Activated CD4-positive, alpha-beta T cell treated with anti-CD3 and anti-CD28 coated beads for 36 hours (primary cell): ENCODE results near the gene COQ8B. TPM values are rescaled to one million over a fixed set of nuclear protein-coding genes. Genes with fewer than 3 reads are reported as not detected.

Experiments used
- ATAC-seq: fragments of 200-7000 bp; cut with Tn5 transposase; one replicate; pipeline ENCODE4 v1.10.0; 2021; ENCODE audit warnings: mild to moderate bottlenecking, moderate library complexity
- CTCF ChIA-PET: fragments of 350-600 bp; sonication (Branson Sonifier 250); formaldehyde crosslinking; loops from one replicate; lab custom pipeline; 2021; ENCODE audit warnings: antibody characterized with exemption; lab: Charles Lee
- POLR2A ChIA-PET: fragments of 350-600 bp; sonication (Branson Sonifier 250); formaldehyde crosslinking; loops from one replicate; lab custom pipeline; 2021; ENCODE audit warnings: antibody characterized with exemption, inconsistent platforms; lab: Charles Lee
- DNase-seq: peaks from one replicate; pipeline ENCODE4 v3.0.0-alpha.2; 2020
- H3K27ac Mint-ChIP-seq: one replicate; pipeline ENCODE4 v1.8.0; 2021; ENCODE audit warnings: mixed read lengths
- H3K27me3 Mint-ChIP-seq: one replicate; pipeline ENCODE4 v1.8.0; 2021; ENCODE audit warnings: mixed read lengths
- H3K36me3 Mint-ChIP-seq: one replicate; pipeline ENCODE4 v1.8.0; 2021; ENCODE audit warnings: low read depth, mixed read lengths
- H3K4me1 Mint-ChIP-seq: one replicate; pipeline ENCODE4 v1.8.0; 2021; ENCODE audit warnings: mixed read lengths
- H3K4me3 Mint-ChIP-seq: one replicate; pipeline ENCODE4 v1.8.0; 2021; ENCODE audit warnings: mild to moderate bottlenecking, moderate library complexity, mixed read lengths
- H3K9me3 Mint-ChIP-seq: one replicate; pipeline ENCODE4 v1.8.0; 2021; ENCODE audit warnings: low read depth, mixed read lengths
- intact Hi-C, 2 experiments: fragments of 100-400 bp; cut with DNase I in 1 of 2; cut with micrococcal nuclease in 1 of 2; formaldehyde crosslinking; loops; one replicate each; pipeline versions ENCODE4 v1.14.2 to v1.15.1; 2022 to 2024; cut with DNase I, micrococcal nuclease
- total RNA-seq, 2 experiments: library from RNA; stranded (reverse); gene quantifications; one replicate each; pipeline ENCODE4 v1.2.3, GENCODE V29; 2021

The COQ8B gene
- total RNA-seq, 2 experiments from 2014 or later = 21.2 to 29.9 TPM

GRCh38 chr19:40754611-40755247, 38.0 kb upstream of the COQ8B start:
- Mint-ChIP-seq H3K27ac (peak overlapping the region; percentile 97), H3K4me1 (peaks cover 52% of the 10 kb centered on the region), H3K27me3 (no peaks in the 10 kb centered on the region), H3K9me3 (no peaks in the 10 kb centered on the region), H3K4me3 (peak overlapping the region; percentile 78), H3K36me3 (peaks cover 69% of the 10 kb centered on the region)
- intact Hi-C loops = loop anchor here in 1 of 2 experiments (1.0 kb wide), 3 partner anchors 23 to 91 kb away; no protein-coding TSS in a partner anchor
- DNase-seq (peak; percentile 86), ATAC-seq (peak; percentile 8)
- CTCF ChIA-PET = interaction anchor here (0.6 to 4.5 kb wide), 9 partner anchors 10 to 244 kb away, joined by 3 to 24 read pairs (median 4); partner anchors contain the start of gene RAB4B
- POLR2A ChIA-PET = interaction anchor here (0.7 to 1.8 kb wide), 4 partner anchors 9 to 333 kb away, joined by 3 to 13 read pairs (median 4); partner anchors contain the start of gene RAB4B

- H3K4me1 Mint-ChIP-seq = peaks cover 55% of the 10 kb centered on the region
- peak overlapping the region; percentile 81 for H3K4me3 Mint-ChIP-seq
- no peaks in the 10 kb centered on the region for H3K9me3 Mint-ChIP-seq
- ATAC-seq (no peak), DNase-seq (peak; percentile 60)
- no peaks in the 10 kb centered on the region for H3K27me3 Mint-ChIP-seq
- peak overlapping the region; percentile 99 for H3K27ac Mint-ChIP-seq
- peaks cover 54% of the 10 kb centered on the region for H3K36me3 Mint-ChIP-seq
- intact Hi-C loops = no loop called here
- ChIA-PET POLR2A (interaction anchor here (0.6 to 3.7 kb wide), 8 partner anchors 19 to 600 kb away, joined by 3 to 46 read pairs (median 5); partner anchors contain the start of genes COQ8B, EGLN2 and RAB4B), CTCF (interaction anchor here (0.7 to 4.5 kb wide), 6 partner anchors 18 to 67 kb away, joined by 3 to 24 read pairs (median 4); partner anchors contain the start of gene RAB4B)
These were observed 35.6 kb upstream of the COQ8B start for GRCh38 chr19:40752257-40752781.

GRCh38 chr19:40750874-40751537, 34.3 kb upstream of the COQ8B start, which contains the start of gene SNRPA:
Gene SNRPA (plus strand): TSS chr19:40751203. CDS start chr19:40751409, 206 bp downstream.
- no peaks in the 10 kb centered on the region for H3K27me3 Mint-ChIP-seq
- intact Hi-C loops = loop anchor here (1.0 to 2.0 kb wide), 20 partner anchors 26 to 646 kb away; partner anchors contain the start of genes COQ8B (in 2 of the 2), NUMBL (in 2 of the 2), RAB4B (in 2 of the 2) and AKT2 (in 1 of the 2)
- POLR2A ChIA-PET = interaction anchor here (0.7 to 3.7 kb wide), 10 partner anchors 16 to 578 kb away, joined by 3 to 46 read pairs (median 4); partner anchors contain the start of genes COQ8B, EGLN2, ITPKC and RAB4B
- peak within 1 kb of the TSS; percentile 99 for H3K27ac Mint-ChIP-seq
- CTCF ChIA-PET = interaction anchor here (0.6 to 1.6 kb wide), 15 partner anchors 9 to 558 kb away, joined by 3 to 17 read pairs (median 4); partner anchors contain the start of genes COQ8B, EGLN2, ITPKC and RAB4B
- peaks cover 43% of the 10 kb centered on the region for H3K36me3 Mint-ChIP-seq
- H3K9me3 Mint-ChIP-seq = no peaks in the 10 kb centered on the region
- H3K4me3 Mint-ChIP-seq = peak within 1 kb of the TSS; percentile 81
- H3K4me1 Mint-ChIP-seq = peaks cover 42% of the 10 kb centered on the region
- DNase-seq (peak; percentile 98), ATAC-seq (peak; percentile 70)

- intact Hi-C loops = loop anchor here (1.0 to 2.0 kb wide), 18 partner anchors 25 to 647 kb away; partner anchors contain the start of genes COQ8B (in 2 of the 2), NUMBL (in 2 of the 2), AKT2 (in 1 of the 2) and B9D2 (in 1 of the 2)
- Mint-ChIP-seq H3K4me3 (peak within 1 kb of the TSS; percentile 81), H3K27ac (peak within 1 kb of the TSS; percentile 99), H3K4me1 (peaks cover 34% of the 10 kb centered on the region), H3K9me3 (no peaks in the 10 kb centered on the region), H3K36me3 (peaks cover 35% of the 10 kb centered on the region), H3K27me3 (no peaks in the 10 kb centered on the region)
- ChIA-PET CTCF (interaction anchor here (0.6 to 1.6 kb wide), 13 partner anchors 8 to 559 kb away, joined by 3 to 17 read pairs (median 4); partner anchors contain the start of genes COQ8B, EGLN2, ITPKC and RAB4B), POLR2A (interaction anchor here (0.5 to 3.7 kb wide), 11 partner anchors 17 to 578 kb away, joined by 3 to 46 read pairs (median 4); partner anchors contain the start of genes COQ8B, EGLN2, ITPKC and RAB4B)
- ATAC-seq = peak; percentile 90
- peak; percentile 100 for DNase-seq
These were observed 33.6 kb upstream of the COQ8B start, which contains the start of gene ACTMAP for GRCh38 chr19:40750058-40750873. Gene ACTMAP (minus strand): TSS chr19:40750477. CDS start chr19:40749803, 674 bp downstream.

- POLR2A ChIA-PET = no interaction called here
- Mint-ChIP-seq H3K9me3 (no peaks in the 10 kb centered on the region), H3K4me3 (no peak overlapping the region), H3K36me3 (peaks cover 19% of the 10 kb centered on the region), H3K4me1 (peaks cover 17% of the 10 kb centered on the region), H3K27me3 (no peaks in the 10 kb centered on the region), H3K27ac (no peak overlapping the region)
- ATAC-seq = no peak
- intact Hi-C loops = no loop called here
- DNase-seq = no peak
- CTCF ChIA-PET = interaction anchor here (1.0 to 1.3 kb wide), 3 partner anchors 37 to 60 kb away, joined by 3 read pairs; no protein-coding TSS in a partner anchor
These were observed 30.9 kb upstream of the COQ8B start for GRCh38 chr19:40747536-40747935.

- Mint-ChIP-seq H3K36me3 (peaks cover 4% of the 10 kb centered on the region), H3K4me3 (no peak overlapping the region), H3K4me1 (peaks cover 16% of the 10 kb centered on the region), H3K9me3 (no peaks in the 10 kb centered on the region), H3K27ac (no peak overlapping the region), H3K27me3 (no peaks in the 10 kb centered on the region)
- ATAC-seq = no peak
- intact Hi-C loops = no loop called here
- POLR2A ChIA-PET = no interaction called here
- CTCF ChIA-PET = interaction anchor here (0.7 to 0.8 kb wide), 2 partner anchors 23 to 92 kb away, joined by 3 to 4 read pairs; no protein-coding TSS in a partner anchor
- no peak for DNase-seq
These were observed 28.7 kb upstream of the COQ8B start for GRCh38 chr19:40745402-40745780.

- Mint-ChIP-seq H3K27me3 (no peaks in the 10 kb centered on the region), H3K4me1 (peaks cover 10% of the 10 kb centered on the region), H3K36me3 (no peaks in the 10 kb centered on the region), H3K27ac (no peak overlapping the region), H3K4me3 (no peak overlapping the region), H3K9me3 (no peaks in the 10 kb centered on the region)
- ATAC-seq (peak; percentile 71), DNase-seq (peak; percentile 63)
- ChIA-PET CTCF (interaction anchor here (0.7 to 1.7 kb wide), 4 partner anchors 10 to 92 kb away, joined by 3 to 5 read pairs (median 4); no protein-coding TSS in a partner anchor), POLR2A (no interaction called here)
- intact Hi-C loops = loop anchor here in 1 of 2 experiments (1.0 kb wide), 1 partner anchor 75 kb away; no protein-coding TSS in a partner anchor
These were observed 28.1 kb upstream of the COQ8B start for GRCh38 chr19:40744554-40745401.

GRCh38 chr19:40743926-40744325, 27.2 kb upstream of the COQ8B start:
- intact Hi-C loops = loop anchor here in 1 of 2 experiments (1.0 kb wide), 1 partner anchor 75 kb away; no protein-coding TSS in a partner anchor
- Mint-ChIP-seq H3K9me3 (no peaks in the 10 kb centered on the region), H3K27ac (no peak overlapping the region), H3K4me3 (no peak overlapping the region), H3K36me3 (peaks cover under 1% of the 10 kb centered on the region), H3K27me3 (no peaks in the 10 kb centered on the region), H3K4me1 (peaks cover 3% of the 10 kb centered on the region)
- ChIA-PET POLR2A (no interaction called here), CTCF (interaction anchor here (0.7 to 1.7 kb wide), 4 partner anchors 11 to 409 kb away, joined by 3 to 5 read pairs (median 4); no protein-coding TSS in a partner anchor)
- no peak for DNase-seq
- ATAC-seq = no peak

- peaks cover 4% of the 10 kb centered on the region for H3K36me3 Mint-ChIP-seq
- ChIA-PET POLR2A (interaction anchor here (0.6 kb wide), 1 partner anchor 78 kb away, joined by 4 read pairs; no protein-coding TSS in a partner anchor), CTCF (interaction anchor here (0.6 to 0.9 kb wide), 4 partner anchors 8 to 131 kb away, joined by 3 read pairs; partner anchors contain the start of genes ACTMAP and SNRPA)
- ATAC-seq (no peak), DNase-seq (no peak)
- H3K27me3 Mint-ChIP-seq = no peaks in the 10 kb centered on the region
- H3K27ac Mint-ChIP-seq = no peak overlapping the region
- H3K9me3 Mint-ChIP-seq = no peaks in the 10 kb centered on the region
- no peaks in the 10 kb centered on the region for H3K4me1 Mint-ChIP-seq
- no peak overlapping the region for H3K4me3 Mint-ChIP-seq
- intact Hi-C loops = no loop called here
These were observed 26.2 kb upstream of the COQ8B start for GRCh38 chr19:40742886-40743285.
